ENCODE results near the gene RCAN1. TPM values are rescaled to one million over a fixed set of nuclear protein-coding genes. Genes with fewer than 3 reads are reported as not detected.

Gene RCAN1
- polyA plus RNA-seq, 1 donor (not counting 4 experiments of a cell fraction or from before 2014, with no cell fraction given): 21.3 TPM

DNA sequence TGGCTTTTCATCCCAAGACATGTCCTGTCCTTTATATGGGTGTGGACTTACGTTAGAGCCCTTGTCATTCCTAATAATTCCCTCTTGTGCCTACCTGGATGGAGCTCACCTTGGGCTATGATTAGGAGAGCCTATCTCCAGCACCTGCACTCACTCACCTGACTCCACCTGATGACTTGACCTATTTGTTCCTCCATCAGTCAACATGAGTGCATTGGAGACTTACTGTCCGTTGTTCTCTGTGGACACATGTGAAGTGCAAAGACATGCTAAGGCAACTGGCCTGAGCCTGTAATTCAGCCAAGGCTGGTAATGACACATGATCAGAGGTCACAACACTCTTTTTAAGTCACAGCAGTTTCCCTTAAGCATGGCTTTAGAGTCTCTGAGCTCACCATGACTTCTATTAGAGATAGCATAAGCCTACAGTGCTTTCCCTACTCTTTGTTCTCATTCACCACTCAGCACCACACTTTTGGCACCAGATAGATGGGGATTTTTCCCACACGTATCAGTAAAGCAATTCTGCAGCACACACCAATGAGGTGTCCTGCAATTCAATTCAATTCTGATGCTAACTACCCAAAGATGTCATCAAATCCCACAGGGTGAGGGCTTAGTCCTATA lies 112.3 kb downstream of the RCAN1 start:
- dilution Hi-C loops (cut with MboI; ENCODE audit: extremely low pct_ligation_motif_present, low sequenced_read_pairs): no loop called here
- no peak for DNase-seq (ENCODE audit: low read depth, low spot score)

DNA sequence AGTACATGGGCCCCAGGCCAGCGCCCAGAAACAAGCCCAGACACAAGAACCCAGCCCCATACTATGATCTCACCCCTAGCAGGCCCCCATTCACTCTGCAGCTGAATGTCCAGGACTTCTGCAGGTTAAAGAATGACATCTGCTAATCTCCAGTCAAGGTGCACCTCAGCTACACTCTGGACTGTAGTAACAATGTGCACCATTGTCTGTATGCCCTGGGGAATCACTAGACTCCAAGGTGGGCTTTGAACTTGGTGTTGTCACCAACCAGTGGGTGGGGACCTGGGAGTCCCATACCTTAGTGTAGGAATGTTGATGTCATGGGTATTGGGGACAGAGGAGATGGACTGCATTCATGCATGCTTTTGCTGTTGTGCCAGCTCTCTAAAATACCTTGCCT lies 113.2 kb downstream of the RCAN1 start:
- no peak for DNase-seq (ENCODE audit: low read depth, low spot score)
- H3K27ac ChIP-seq (ENCODE audit: control insufficient read depth, insufficient read depth, low read length): no peak overlapping the region
- H3K9me3 ChIP-seq (ENCODE audit: control insufficient read depth, low read depth, low read length): no peaks in the 10 kb centered on the region
- no peaks in the 10 kb centered on the region for H3K36me3 ChIP-seq (ENCODE audit: control insufficient read depth in 2 of 2, extremely low read depth in 1 of 2, insufficient read depth in 2 of 2, low read length in 2 of 2)
- no peaks in the 10 kb centered on the region for H3K79me2 ChIP-seq (ENCODE audit: control insufficient read depth, insufficient read depth, low read length)
- H3K4me2 ChIP-seq (ENCODE audit: control insufficient read depth, extremely low read depth, insufficient read depth, low read depth, low read length): no peak overlapping the region
- no peaks in the 10 kb centered on the region for H4K20me1 ChIP-seq (ENCODE audit: control insufficient read depth, extremely low read depth, insufficient read depth, low read length)
- dilution Hi-C loops (cut with MboI; ENCODE audit: extremely low pct_ligation_motif_present, low sequenced_read_pairs): no loop called here
- no peaks in the 10 kb centered on the region for H3K9me1 ChIP-seq (ENCODE audit: control insufficient read depth, extremely low read depth, insufficient read depth, low read length)
- no peaks in the 10 kb centered on the region for H3K4me1 ChIP-seq (ENCODE audit: control insufficient read depth, extremely low read depth, insufficient read depth, low read length)
- FAIRE-seq: no peak
- H3K9ac ChIP-seq (ENCODE audit: control insufficient read depth, extremely low read depth, insufficient read depth, low read length): no peak overlapping the region
- no peak overlapping the region for H3K4me3 ChIP-seq (ENCODE audit: control insufficient read depth in 2 of 3, extremely low read depth in 1 of 3, insufficient read depth in 2 of 3, low read depth in 1 of 3, low read length in 3 of 3)
- no peak overlapping the region for H2AFZ ChIP-seq (ENCODE audit: control insufficient read depth, low read length)
- TF ChIP-seq, protein P1, sequence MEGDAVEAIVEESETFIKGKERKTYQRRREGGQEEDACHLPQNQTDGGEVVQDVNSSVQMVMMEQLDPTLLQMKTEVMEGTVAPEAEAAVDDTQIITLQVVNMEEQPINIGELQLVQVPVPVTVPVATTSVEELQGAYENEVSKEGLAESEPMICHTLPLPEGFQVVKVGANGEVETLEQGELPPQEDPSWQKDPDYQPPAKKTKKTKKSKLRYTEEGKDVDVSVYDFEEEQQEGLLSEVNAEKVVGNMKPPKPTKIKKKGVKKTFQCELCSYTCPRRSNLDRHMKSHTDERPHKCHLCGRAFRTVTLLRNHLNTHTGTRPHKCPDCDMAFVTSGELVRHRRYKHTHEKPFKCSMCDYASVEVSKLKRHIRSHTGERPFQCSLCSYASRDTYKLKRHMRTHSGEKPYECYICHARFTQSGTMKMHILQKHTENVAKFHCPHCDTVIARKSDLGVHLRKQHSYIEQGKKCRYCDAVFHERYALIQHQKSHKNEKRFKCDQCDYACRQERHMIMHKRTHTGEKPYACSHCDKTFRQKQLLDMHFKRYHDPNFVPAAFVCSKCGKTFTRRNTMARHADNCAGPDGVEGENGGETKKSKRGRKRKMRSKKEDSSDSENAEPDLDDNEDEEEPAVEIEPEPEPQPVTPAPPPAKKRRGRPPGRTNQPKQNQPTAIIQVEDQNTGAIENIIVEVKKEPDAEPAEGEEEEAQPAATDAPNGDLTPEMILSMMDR (optimal IDR thresholded peaks at IDR 0.05 in 1 of 3, IDR thresholded peaks at IDR 0.05 in 1 of 3, conservative IDR thresholded peaks at IDR 0.05 in 1 of 3; ENCODE audit: extremely low read depth in 1 of 3, insufficient read depth in 2 of 3, low read length in 3 of 3): no peak
- no peak for TF ChIP-seq EZH2 (IDR thresholded peaks at IDR 0.05; ENCODE audit: low read length)
- no peaks in the 10 kb centered on the region for H3K27me3 ChIP-seq (ENCODE audit: control insufficient read depth, extremely low read depth, insufficient read depth, low read length)

More for the DNA sequence above, 112.3 kb downstream of the RCAN1 start:
- Histone ChIP-seq H3K27ac (ENCODE audit: control insufficient read depth, insufficient read depth, low read length) (no peak overlapping the region), H3K9me3 (ENCODE audit: control insufficient read depth, low read depth, low read length) (no peaks in the 10 kb centered on the region), H3K9ac (ENCODE audit: control insufficient read depth, extremely low read depth, insufficient read depth, low read length) (no peak overlapping the region), H4K20me1 (ENCODE audit: control insufficient read depth, extremely low read depth, insufficient read depth, low read length) (no peaks in the 10 kb centered on the region), H3K4me2 (ENCODE audit: control insufficient read depth, extremely low read depth, insufficient read depth, low read depth, low read length) (no peak overlapping the region), H2AFZ (ENCODE audit: control insufficient read depth, low read length) (no peak overlapping the region), H3K4me1 (ENCODE audit: control insufficient read depth, extremely low read depth, insufficient read depth, low read length) (no peaks in the 10 kb centered on the region), H3K79me2 (ENCODE audit: control insufficient read depth, insufficient read depth, low read length) (no peaks in the 10 kb centered on the region), H3K4me3 (ENCODE audit: control insufficient read depth in 2 of 3, extremely low read depth in 1 of 3, insufficient read depth in 2 of 3, low read depth in 1 of 3, low read length in 3 of 3) (no peak overlapping the region), H3K27me3 (ENCODE audit: control insufficient read depth, extremely low read depth, insufficient read depth, low read length) (no peaks in the 10 kb centered on the region), H3K36me3 (ENCODE audit: control insufficient read depth in 2 of 2, extremely low read depth in 1 of 2, insufficient read depth in 2 of 2, low read length in 2 of 2) (no peaks in the 10 kb centered on the region), H3K9me1 (ENCODE audit: control insufficient read depth, extremely low read depth, insufficient read depth, low read length) (no peaks in the 10 kb centered on the region)
- FAIRE-seq: no peak
- TF ChIP-seq EZH2 (IDR thresholded peaks at IDR 0.05; ENCODE audit: low read length): no peak
- TF ChIP-seq, protein P1 (optimal IDR thresholded peaks at IDR 0.05 in 1 of 3, IDR thresholded peaks at IDR 0.05 in 1 of 3, conservative IDR thresholded peaks at IDR 0.05 in 1 of 3; ENCODE audit: extremely low read depth in 1 of 3, insufficient read depth in 2 of 3, low read length in 3 of 3): no peak
